HG03025 (cell line): ENCODE results near the gene OR52E6.

Source experiments
- ATAC-seq: cut with Tn5 transposase; IDR thresholded peaks from one replicate; pipeline ENCODE4 v1.9.1; 2021; ENCODE audit warnings: mild to moderate bottlenecking, moderate library complexity; ENCODE audit not compliant: unreplicated experiment, low FRiP score

Gene OR52E6

DNA sequence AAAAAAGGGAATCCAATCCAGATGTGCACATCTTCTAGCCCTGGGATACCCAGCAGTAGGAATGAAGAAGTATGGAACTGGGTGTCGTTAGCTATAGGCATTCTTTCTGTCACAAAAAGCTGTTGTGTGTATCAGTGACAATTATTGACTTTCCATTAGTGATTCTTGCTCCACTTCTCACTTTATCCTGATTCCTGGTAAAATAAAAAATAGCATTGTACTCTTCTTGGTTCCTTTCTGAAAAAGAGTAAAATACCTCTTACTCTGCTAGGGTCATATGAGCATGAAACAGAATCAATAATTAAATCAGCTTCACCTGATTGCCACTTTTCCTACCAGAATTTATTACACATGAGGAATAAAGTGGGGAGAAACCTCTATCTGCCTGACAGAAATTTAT, at the start of gene OR52E6:
Gene OR52E6 (minus strand): TSS at position 101 of the 400 bp plus-strand sequence. CDS start 0 bp downstream, at position 101.
- no peak for ATAC-seq

DNA sequence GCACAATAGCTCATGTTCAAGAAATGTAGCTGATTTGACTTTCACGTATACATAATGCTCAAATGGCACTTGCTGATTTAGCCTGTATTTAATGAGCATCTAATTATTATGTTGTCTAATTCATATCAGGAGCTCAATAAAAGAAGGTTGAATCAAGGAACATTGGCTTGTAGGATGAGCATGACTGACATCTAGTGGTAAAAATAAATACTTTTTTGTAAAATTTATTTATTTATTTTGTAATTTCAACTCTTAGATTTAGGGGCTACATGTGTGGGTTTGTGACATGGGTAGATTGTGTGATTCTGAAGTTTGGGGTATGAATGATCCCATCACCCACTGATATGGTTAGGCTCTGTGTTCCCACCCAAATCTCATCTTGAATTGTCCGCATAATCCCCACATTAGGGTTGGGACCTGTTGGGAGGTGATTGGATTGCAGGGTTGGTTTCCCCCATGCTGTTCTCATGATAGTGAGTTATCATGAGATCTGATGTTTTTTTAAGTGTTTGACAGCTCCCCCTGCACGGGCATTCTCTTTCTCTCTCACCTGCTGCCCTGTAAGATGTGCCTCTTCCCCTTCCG, 49.6 kb upstream of the OR52E6 start:
- ATAC-seq: no peak

DNA sequence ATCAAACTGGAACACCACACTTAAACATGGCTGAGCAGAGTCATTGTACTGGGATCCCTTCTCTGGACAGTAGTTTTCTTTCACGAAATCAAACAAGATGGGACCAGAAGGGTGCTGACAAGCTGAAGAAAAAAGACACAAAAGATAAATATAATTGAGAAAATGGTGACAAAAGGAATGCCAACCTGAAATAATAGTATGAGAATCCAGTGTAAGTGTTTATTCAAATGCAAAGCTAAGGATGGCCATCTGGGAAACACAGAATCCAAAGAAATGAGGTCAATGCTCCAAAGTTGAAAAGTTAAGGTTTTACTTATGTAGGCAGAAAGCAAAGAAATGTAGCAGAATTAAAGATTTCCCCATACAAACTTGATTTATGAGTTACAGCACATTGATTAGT, 46.0 kb upstream of the OR52E6 start:
- no peak for ATAC-seq

DNA sequence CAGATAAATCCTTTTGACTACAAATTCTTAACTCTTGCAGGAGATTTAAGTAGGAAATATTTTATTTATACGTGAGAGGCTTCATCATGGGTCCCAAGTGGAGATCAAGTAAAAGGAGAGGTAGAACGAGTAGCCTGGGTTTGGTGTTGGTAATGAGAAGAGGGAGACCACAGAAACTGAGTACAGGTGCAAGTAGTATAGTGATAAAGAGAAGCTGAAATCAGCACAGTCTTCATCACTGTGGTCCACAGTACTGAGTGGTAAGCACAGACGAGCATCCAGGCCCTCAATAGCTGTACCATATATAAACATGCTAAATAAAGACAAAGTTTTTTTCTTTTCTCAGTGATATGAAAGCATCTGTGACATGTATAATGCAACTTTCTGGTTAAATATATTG, 45.5 kb upstream of the OR52E6 start:
- ATAC-seq: no peak

DNA sequence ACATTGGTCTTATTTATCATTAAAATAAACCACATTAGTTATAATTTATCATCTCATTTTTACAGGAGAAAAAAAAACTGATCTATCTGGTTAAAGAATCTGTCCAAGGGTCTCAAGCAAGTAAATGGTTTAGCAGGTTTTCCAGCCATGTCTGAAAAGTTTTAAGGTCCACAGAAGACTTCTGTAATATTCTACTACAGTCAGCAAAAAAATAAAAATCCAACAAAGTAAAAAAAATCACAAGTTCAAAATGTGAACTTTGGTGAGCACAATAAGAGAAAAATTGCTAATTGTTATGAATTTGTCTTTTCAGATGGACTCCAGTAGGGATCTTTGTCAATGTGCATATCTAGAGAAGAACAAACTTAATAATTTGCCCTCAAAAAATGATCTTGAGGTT, 40.1 kb upstream of the OR52E6 start:
- no peak for ATAC-seq

DNA sequence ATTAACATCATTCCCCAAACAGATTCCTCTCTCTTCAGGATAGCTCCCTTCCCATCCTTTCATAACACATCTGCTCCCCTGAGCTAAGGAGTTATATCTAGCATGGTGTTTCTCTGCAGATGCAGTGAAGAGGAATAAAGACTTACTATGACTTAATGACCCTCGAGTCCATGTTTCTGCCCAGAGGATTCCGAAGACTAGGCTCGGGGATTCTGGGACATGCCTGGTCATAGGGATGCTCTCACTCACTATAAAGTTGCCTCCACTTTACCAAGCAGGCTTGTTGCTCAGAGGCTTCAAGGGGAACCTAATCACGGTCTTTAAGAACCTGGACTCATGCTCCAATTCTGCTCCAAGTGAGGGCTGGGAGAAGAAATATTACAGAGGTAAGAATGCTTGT, 38.6 kb upstream of the OR52E6 start, which contains the start of gene OR52E4:
Gene OR52E4 (plus strand): TSS at position 301 of the 400 bp plus-strand sequence. CDS start 3,664 bp downstream, outside the sequence.
- ATAC-seq: no peak

DNA sequence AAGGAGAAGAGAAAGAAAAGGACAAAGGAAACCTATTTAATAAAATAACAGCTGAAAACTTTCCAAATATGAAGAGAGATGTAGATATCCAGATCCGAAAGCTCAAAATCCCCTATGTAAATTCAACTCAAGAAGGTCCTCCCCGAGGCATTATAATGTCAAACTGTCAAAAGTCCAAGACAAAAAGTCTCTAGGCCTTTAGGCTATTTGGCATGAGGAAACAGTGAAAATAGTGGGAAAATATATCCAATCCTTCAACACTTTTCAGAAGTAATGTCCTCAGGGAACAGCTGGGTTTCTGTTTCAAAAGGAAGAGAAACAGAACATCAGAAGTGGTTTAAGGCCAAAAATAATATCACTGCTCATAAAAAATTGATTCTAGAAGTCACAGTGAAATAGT, 36.9 kb upstream of the OR52E6 start:
- no peak for ATAC-seq

DNA sequence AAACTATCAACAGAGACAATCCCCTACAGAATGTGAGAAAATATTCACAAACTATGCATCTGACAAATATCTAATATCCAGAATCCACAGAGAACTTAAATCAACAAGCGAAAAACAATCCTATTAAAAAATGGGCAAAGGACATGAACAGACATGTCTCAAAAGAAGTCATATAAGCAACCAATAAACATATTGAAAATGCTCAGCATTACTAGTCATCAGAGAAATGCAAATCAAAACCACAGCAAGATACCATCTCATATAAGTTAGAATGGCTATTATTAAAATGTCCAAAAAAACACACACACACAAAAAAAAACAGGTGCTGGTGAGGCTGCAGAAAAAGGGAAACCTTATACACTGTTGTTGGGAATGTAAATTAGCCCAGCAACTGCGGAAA, 24.1 kb upstream of the OR52E6 start:
- no peak for ATAC-seq

DNA sequence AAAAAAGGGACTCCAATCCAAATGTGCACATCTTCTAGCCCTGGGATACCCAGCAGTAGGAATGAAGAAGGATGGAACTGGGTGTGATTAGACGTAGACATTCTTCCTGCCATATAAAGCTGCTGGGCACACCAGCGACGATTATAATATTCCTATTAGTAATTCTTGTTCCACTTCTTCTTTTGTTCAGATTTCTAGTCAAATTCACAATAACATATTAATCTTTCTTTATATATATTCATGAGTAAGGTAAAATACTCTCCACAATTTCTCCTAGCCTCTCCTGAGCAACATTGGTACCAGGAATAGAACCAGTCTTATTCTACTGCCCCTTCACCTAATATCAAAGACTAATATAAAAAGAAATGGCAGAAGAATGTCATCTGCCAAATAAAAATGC, 15.9 kb upstream of the OR52E6 start, which contains the start of gene OR52E8:
Gene OR52E8 (minus strand): TSS at position 101 of the 400 bp plus-strand sequence. CDS start 0 bp downstream, at position 101.
- no peak for ATAC-seq

DNA sequence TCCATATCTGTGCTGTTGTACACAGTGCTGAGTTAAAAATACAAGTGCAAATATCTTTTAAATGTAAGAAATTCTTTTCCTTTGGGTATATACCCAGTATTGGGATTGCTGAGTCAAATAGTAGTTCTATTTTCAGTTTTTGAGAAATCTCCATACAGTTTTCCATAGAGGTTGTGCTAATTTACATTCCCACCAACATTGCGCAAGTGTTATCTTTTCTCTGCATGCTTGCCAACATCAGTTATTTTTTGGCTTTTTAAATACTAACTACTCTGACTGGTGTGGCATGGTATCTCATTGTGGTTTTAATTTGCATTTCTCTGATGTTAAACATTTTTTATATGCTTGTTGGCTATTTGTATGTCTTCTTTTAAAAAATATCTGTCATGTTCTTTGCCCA, 9.3 kb upstream of the OR52E6 start:
- ATAC-seq: no peak

DNA sequence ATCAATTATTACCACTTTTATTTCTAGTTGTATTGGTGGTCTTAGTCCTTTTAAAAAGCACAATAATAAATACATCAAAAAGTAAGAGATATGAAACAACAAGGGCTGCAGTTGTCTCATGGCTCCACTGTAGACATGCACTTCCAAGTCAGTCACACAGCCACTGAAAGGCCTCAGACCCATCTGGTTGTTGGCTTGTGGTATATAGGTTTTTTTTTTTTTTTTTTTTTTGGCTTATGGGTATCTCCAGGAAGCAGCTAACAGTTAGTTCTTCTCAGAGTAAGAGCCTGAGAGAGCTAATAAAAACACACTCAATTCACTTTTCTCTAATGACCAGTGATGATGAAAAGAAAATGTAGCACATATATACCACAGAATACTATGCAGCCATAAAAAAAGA, 6.0 kb upstream of the OR52E6 start:
- ATAC-seq: no peak

DNA sequence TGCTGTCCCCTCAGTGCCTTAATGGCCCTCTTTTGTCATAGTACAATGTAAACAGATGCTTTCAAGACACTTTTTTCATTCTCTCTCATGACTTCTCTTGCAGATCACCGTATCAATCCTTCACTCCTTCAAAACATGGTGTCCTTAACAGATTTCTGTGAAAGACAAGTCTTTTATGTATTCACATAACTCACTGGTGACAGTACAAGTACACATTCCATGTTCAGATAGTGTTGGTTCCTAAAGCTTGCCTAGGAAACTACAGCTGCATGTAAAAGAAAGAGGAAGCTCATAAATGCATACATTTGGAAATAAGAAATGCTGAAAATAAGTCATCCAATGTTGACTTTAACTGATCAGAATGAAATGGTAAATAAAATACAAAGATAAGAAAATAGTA, 5.0 kb upstream of the OR52E6 start:
- no peak for ATAC-seq

DNA sequence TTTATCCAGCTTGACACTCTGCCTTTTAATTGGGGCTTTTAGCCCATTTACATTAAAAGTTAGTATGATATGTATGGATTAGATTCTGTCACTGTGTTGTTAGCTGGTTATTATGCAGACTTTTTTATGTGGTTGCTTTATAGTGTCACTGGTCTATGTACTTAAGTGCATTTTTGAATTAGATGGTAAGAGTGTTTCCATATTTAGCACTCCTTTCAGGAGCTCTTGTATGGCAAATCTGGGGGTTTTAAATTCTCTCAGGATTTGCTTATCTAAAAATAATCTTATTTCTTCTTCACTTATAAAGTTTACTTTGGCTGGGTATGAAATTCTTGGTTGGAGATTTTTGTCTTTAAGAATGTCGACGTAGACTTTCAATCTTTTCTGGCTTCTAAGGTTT, 4.0 kb downstream of the OR52E6 start:
- no peak for ATAC-seq

DNA sequence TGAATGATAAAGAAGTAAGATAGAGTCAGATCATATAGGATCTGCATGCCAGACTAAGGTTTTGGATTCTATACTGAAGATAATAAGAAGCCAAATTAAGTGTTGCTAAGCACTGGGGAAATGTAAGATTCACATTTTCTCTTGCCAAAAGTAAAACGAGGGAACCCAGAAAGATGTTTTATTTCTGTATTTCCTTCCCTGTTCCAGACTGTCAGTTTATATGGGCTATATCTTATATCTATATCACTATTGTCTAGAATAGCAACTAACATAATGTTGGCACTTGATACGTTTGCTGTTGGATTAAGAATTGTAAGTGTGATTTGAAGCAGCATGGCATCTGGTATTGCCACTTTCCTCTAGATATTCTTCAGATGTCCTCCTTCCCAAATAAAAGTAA, 8.3 kb downstream of the OR52E6 start:
- ATAC-seq: no peak

DNA sequence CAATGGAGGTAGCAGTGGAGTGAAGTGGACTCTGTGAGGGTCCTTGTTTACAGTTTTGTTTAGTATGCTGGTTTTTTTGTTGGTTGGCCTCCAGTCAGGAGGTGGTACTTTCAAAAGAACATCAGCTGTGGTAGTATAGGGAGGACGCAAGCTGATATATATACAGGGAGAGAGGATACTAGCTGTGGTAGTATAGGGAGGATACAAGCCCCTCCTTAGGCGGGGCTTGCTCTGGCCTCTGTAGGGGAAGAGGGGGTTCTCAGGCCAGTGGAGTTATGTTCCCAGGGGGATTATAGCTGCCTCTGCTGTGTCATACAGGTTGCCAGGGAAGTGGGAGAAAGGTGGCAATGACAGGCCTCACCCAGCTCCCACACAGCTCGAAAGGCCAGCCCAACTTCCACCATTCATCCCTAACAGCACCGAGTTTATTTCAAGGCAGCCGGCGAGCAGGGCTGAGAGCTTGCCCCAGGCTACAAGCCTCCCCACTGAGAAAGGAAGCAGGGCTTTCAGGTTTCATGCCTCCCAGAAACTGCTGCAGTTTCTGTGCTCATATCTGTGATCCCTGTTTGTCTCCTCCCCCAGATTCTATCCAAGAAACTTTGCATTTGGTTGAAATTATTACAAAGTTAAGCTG, 10.4 kb downstream of the OR52E6 start:
- no peak for ATAC-seq

DNA sequence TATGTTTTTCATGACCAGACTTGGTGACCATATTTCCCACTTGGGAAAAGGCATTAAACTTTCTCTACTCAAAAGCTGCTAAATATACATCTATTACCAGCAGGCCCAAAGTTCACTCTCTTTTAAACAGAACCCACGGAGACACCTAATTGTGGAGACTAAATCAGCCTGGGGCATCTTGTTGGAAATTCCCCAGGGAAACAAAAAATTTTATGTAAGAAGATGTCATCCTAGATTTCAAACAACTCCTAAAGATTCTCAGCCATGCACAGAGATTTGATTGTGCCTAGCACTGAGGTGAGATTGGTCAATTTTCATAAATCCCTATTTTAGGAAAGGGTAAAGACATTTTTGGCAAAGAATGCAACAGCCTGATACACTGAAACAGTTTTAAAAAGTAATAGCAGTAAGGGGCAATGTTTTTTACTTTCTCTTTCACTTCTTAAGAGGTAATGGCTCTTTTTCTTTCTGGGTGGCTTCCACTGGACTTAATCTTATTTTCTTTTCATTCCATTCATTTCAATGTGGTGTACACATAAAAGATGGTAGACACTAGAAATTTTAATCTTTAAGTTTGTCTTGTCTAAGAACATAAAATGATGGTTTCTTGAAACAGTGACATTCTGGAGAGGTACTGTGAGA, 23.3 kb downstream of the OR52E6 start:
- ATAC-seq: no peak

DNA sequence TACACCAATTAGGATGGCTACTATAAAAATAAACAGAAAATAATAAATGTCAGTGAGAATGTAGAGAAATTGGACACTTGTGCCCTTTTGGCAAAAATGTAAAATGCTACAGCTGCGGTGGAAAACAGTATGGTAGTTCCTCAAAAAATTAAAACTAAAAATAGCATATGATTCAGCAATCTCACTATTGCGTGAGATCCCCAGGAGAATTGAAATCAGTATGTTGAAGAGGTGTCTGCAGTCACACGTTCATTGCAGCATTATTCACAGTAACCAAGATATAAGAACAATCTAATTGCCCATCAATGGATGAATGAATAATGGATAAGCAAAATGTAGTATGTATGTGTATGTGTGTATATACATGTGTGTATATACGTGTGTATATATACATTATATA, 26.2 kb downstream of the OR52E6 start:
- ATAC-seq: no peak

DNA sequence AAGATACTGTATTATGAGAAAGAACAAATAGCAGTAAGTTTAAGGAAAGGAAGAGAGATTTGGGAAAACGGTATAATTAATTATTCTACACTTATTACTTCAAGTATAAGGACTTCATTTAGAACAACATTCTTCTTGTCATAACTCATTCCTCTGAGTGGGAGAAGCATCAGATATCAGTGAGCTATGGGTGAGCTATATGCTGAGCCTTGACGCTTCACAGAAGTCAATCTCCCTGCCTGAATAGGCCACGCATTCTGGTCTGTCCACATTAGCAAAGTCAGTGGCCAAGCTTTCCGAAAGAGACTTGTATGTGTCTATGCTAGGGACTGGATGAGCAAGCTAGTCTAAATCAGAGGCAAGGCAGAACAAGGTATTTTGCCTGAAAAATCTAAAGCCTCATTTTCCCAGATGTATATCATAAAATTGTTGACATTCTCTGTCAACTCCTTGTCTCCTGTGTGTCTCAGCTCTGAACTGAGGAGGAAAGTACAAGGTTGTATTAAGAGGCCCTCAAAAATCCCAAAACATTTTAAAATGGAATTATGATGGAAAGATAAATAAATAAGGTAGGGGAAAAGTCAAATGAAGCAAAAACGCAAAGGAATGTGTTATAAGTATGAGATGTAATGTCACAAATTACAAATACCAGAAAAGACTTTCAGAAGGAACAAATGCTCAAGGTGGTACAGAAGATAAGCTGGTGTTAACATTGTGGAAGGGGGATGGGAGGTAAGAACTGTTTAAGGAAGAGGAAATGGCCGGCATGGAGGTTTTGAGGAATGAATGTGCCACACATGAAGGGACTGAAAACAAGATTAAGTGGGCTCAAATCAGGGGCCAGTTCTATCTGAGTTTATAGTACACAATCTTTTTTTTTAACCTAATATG, 31.5 kb downstream of the OR52E6 start:
- ATAC-seq: no peak

DNA sequence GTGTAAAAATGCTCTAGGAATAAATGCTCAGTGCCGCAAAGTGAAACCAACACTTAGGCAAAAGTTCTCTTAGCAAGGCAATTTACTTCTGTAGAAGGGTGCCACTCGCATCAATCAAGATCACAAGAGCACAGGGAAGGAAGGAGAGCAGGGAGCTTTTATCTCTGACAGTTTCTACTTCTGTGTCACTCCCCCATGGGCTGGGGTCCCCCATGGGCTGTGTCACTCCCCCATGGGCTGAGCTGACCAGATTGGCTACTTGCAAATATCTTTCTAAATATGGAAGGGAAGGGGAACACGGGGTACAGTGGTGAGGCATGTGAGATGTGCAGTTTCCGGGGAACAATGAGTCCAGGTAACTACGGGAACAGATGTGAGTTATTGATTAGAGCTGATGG, 32.6 kb downstream of the OR52E6 start:
- no peak for ATAC-seq

DNA sequence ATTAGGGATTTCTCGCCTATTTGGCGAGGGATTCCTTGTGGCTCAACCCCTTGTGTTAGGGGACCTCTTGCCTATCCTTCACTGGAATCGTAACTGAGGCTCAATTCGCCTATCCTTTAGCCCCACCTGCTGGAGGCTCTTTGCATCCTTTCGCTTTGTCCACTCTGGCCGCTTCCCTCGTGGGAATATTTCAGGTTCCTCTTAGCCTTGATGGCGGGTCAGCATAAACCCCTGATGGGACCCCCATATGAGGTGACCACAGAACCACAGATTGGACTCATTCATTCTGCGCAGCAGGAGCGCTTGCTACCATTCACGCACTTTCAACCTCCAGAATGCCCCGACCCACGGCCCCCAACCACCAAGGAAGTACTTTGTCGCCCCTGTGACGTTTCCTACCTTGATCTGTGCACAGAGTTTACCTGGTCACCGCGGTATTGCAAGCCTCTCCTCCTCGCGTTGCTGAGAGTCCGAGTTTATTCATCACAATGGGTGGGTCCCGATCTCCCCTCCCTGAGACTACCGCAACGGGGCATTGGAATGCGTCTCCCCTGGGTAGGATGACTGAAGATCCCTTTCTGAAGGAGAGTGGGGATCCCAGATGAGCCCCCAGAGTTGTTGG, 33.1 kb downstream of the OR52E6 start, which contains the start of gene OR52N2:
Gene OR52N2 (plus strand): TSS at position 425 of the 622 bp plus-strand sequence. CDS start 11,412 bp downstream, outside the sequence.
- peak; percentile 91 for ATAC-seq
